Natural killer cell (primary cell): ENCODE measurements around the gene DSCAML1. TPM values are rescaled to one million over a fixed set of nuclear protein-coding genes. Genes with fewer than 3 reads are reported as not detected.

Experiments
- ATAC-seq, 3 donors: fragments of 150-1000 bp in 2 of 3; fragments of 200-7000 bp in 1 of 3; cut with Tn5 transposase; 1 replicate in 1 of 3; 2 replicates in 2 of 3; pipeline ENCODE4 v1.10.0; 2021; ENCODE audit warnings: mild to moderate bottlenecking in 2 of 3, moderate library complexity in 2 of 3
- DNase-seq, 2 donors: peaks; one replicate each; pipeline versions ENCODE4 v3.0.0 to v3.0.0-alpha.2; 2013 to 2021; ENCODE audit warnings: mixed read lengths in 1 of 2
- H3K27ac ChIP-seq: one replicate; pipeline ENCODE4 v1.5.1; 2013; ENCODE audit warnings: mild to moderate bottlenecking, low read length
- H3K27me3 ChIP-seq: one replicate; pipeline ENCODE4 v1.6.1; 2013; ENCODE audit warnings: low read length; ENCODE audit not compliant: control insufficient read depth, insufficient read depth
- H3K36me3 ChIP-seq: one replicate; pipeline ENCODE4 v1.6.1; 2013; ENCODE audit warnings: low read length; ENCODE audit not compliant: control insufficient read depth, insufficient read depth
- H3K4me1 ChIP-seq: one replicate; pipeline ENCODE4 v1.6.1; 2013; ENCODE audit warnings: low read length; ENCODE audit not compliant: control insufficient read depth, insufficient read depth
- H3K4me3 ChIP-seq: one replicate; pipeline ENCODE4 v1.5.1; 2013; ENCODE audit warnings: low read length
- H3K9me3 ChIP-seq: one replicate; pipeline ENCODE4 v1.6.1; 2013; ENCODE audit warnings: low read length; ENCODE audit not compliant: control insufficient read depth, insufficient read depth
- H3K27ac Mint-ChIP-seq, 2 donors: one replicate each; pipeline ENCODE4 v1.8.0; 2022; ENCODE audit warnings: mild to moderate bottlenecking in 2 of 2, mixed read lengths in 2 of 2, moderate library complexity in 1 of 2
- H3K27me3 Mint-ChIP-seq, 2 donors: one replicate each; pipeline ENCODE4 v1.8.0; 2022; ENCODE audit warnings: low read depth in 2 of 2, mixed read lengths in 2 of 2
- H3K36me3 Mint-ChIP-seq: one replicate; pipeline ENCODE4 v1.8.0; 2022; ENCODE audit warnings: mixed read lengths
- H3K4me1 Mint-ChIP-seq, 2 donors: one replicate each; pipeline ENCODE4 v1.8.0; 2022; ENCODE audit warnings: mixed read lengths in 2 of 2
- H3K4me3 Mint-ChIP-seq: one replicate; pipeline ENCODE4 v1.8.0; 2022; ENCODE audit warnings: mild to moderate bottlenecking, moderate library complexity, mixed read lengths
- H3K9me3 Mint-ChIP-seq, 2 donors: one replicate each; pipeline ENCODE4 v1.8.0; 2022; ENCODE audit warnings: mixed read lengths in 2 of 2
- CTCF ChIP-seq: fragments of 200-600 bp; IDR thresholded peaks from one replicate; pipeline ENCODE4 v1.8.0; 2022; ENCODE audit warnings: antibody characterized with exemption
- WGBS: methylation state at CpG from one replicate; pipeline ENCODE4 v1.1.7; 2013; ENCODE audit warnings: missing lambda C conversion rate; ENCODE audit not compliant: insufficient coverage; 5-methylcytosine and 5-hydroxymethylcytosine counted together
- intact Hi-C: fragments of 100-400 bp; cut with micrococcal nuclease; formaldehyde crosslinking; loops from one replicate; pipeline ENCODE4 v1.14.2; 2022
- total RNA-seq, 4 donors: library from RNA; stranded (reverse); fragments of 120-200 nt in 1 of 4; gene quantifications; one replicate each; pipeline versions ENCODE4 v1.2.3 to v1.2.4, GENCODE V29; 2013 to 2022

Gene DSCAML1
- total RNA-seq, 3 donors from 2014 or later (not counting 1 experiment from before 2014, with no cell fraction given), result 0.66 TPM; not detected in 2

- Mint-ChIP-seq H3K4me3 (no peak overlapping the region), H3K9me3 (no peaks in the 10 kb centered on the region), H3K27ac (peak overlapping the region in 1 of 2 donors; percentile 90), H3K36me3 (no peaks in the 10 kb centered on the region), H3K27me3 (peaks cover 0 to 3% of the 10 kb centered on the region in 2 donors), H3K4me1 (peaks cover 16 to 44% of the 10 kb centered on the region in 2 donors)
- peaks cover 53% of the 10 kb centered on the region for H3K4me1 ChIP-seq
- H3K27me3 ChIP-seq, result peaks cover 2% of the 10 kb centered on the region
- no peaks in the 10 kb centered on the region for H3K36me3 ChIP-seq
- H3K27ac ChIP-seq, result no peak overlapping the region
- peak in 1 of 2 donors; percentile 49 for DNase-seq
- TF ChIP-seq CTCF, result no peak
- H3K4me3 ChIP-seq, result no peak overlapping the region
- H3K9me3 ChIP-seq, result no peaks in the 10 kb centered on the region
- intact Hi-C loops, result loop anchor here (1.0 kb wide), 1 partner anchor 10 kb away; no protein-coding TSS in a partner anchor
- 82% methylated on average over 5 of the region's 5 CpGs for WGBS
- ATAC-seq, result no peak
Measured at GRCh38 chr11:117816846-117817367, 19.9 kb upstream of the DSCAML1 start.

GRCh38 chr11:117816151-117816741 is 19.2 kb upstream of the DSCAML1 start:
- Histone ChIP-seq H3K27me3 (no peaks in the 10 kb centered on the region), H3K27ac (peak overlapping the region; percentile 77), H3K4me1 (peaks cover 50% of the 10 kb centered on the region), H3K9me3 (no peaks in the 10 kb centered on the region), H3K36me3 (no peaks in the 10 kb centered on the region), H3K4me3 (no peak overlapping the region)
- no peak overlapping the region for H3K4me3 Mint-ChIP-seq
- H3K36me3 Mint-ChIP-seq, result no peaks in the 10 kb centered on the region
- no peaks in the 10 kb centered on the region for H3K9me3 Mint-ChIP-seq
- H3K27me3 Mint-ChIP-seq, result peaks cover 0 to 6% of the 10 kb centered on the region in 2 donors
- H3K4me1 Mint-ChIP-seq, result peaks cover 16 to 43% of the 10 kb centered on the region in 2 donors
- 94% methylated on average over 20 of the region's 20 CpGs for WGBS
- no peak for ATAC-seq
- TF ChIP-seq CTCF, result no peak
- no peak for DNase-seq
- intact Hi-C loops, result no loop called here
- peak overlapping the region; percentile 68 to 90 for H3K27ac Mint-ChIP-seq

GRCh38 chr11:117815262-117815803 is 18.3 kb upstream of the DSCAML1 start:
- H3K4me3 ChIP-seq, result no peak overlapping the region
- intact Hi-C loops, result no loop called here
- H3K9me3 Mint-ChIP-seq, result no peaks in the 10 kb centered on the region
- peaks cover 0 to 12% of the 10 kb centered on the region in 2 donors for H3K27me3 Mint-ChIP-seq
- no peaks in the 10 kb centered on the region for H3K27me3 ChIP-seq
- TF ChIP-seq CTCF, result no peak
- peak overlapping the region; percentile 64 for H3K4me3 Mint-ChIP-seq
- H3K4me1 ChIP-seq, result peaks cover 50% of the 10 kb centered on the region
- peak overlapping the region; percentile 68 to 90 for H3K27ac Mint-ChIP-seq
- WGBS, result 2% methylated on average over 7 of the region's 7 CpGs
- H3K27ac ChIP-seq, result peak overlapping the region; percentile 77
- no peaks in the 10 kb centered on the region for H3K9me3 ChIP-seq
- H3K4me1 Mint-ChIP-seq, result peaks cover 16 to 43% of the 10 kb centered on the region in 2 donors
- peak; percentile 44 to 94 for DNase-seq
- H3K36me3 Mint-ChIP-seq, result no peaks in the 10 kb centered on the region
- ATAC-seq, result peak; percentile 78 to 82 (median 79)
- H3K36me3 ChIP-seq, result no peaks in the 10 kb centered on the region
